GM18868 (cell line): ENCODE results near the gene HDAC4.

Experiments
- ATAC-seq: cut with Tn5 transposase; IDR thresholded peaks from one replicate; pipeline ENCODE4 v1.9.1; 2021; ENCODE audit warnings: mild to moderate bottlenecking, moderate library complexity; ENCODE audit not compliant: unreplicated experiment

HDAC4 gene

GRCh38 chr2:239329972-239330572, 70.7 kb downstream of the HDAC4 start:
- ATAC-seq = no peak

- no peak for ATAC-seq
Measured at GRCh38 chr2:239329284-239329971, 71.4 kb downstream of the HDAC4 start.

- no peak for ATAC-seq
Measured at GRCh38 chr2:239328351-239329191, 72.2 kb downstream of the HDAC4 start.

- ATAC-seq = no peak
Measured at GRCh38 chr2:239327536-239328350, 73.1 kb downstream of the HDAC4 start.

GRCh38 chr2:239326831-239327535, 73.8 kb downstream of the HDAC4 start:
- ATAC-seq = peak; percentile 70

- no peak for ATAC-seq
Measured at GRCh38 chr2:239324456-239324855, 76.4 kb downstream of the HDAC4 start.

GRCh38 chr2:239323447-239323846, 77.4 kb downstream of the HDAC4 start:
- ATAC-seq = no peak

- ATAC-seq = no peak
Measured at GRCh38 chr2:239322416-239323086, 78.3 kb downstream of the HDAC4 start.

- ATAC-seq = no peak
Measured at GRCh38 chr2:239321596-239322415, 79.0 kb downstream of the HDAC4 start.

GRCh38 chr2:239318790-239319661, 81.8 kb downstream of the HDAC4 start:
- peak; percentile 64 for ATAC-seq

GRCh38 chr2:239318151-239318611, 82.6 kb downstream of the HDAC4 start:
- no peak for ATAC-seq

- ATAC-seq = no peak
Measured at GRCh38 chr2:239316562-239317465, 84.0 kb downstream of the HDAC4 start.

GRCh38 chr2:239315308-239315707, 85.5 kb downstream of the HDAC4 start:
- peak; percentile 68 for ATAC-seq

GRCh38 chr2:239313776-239314175, 87.0 kb downstream of the HDAC4 start:
- no peak for ATAC-seq

GRCh38 chr2:239312741-239313667, 87.8 kb downstream of the HDAC4 start:
- no peak for ATAC-seq

- ATAC-seq = no peak
Measured at GRCh38 chr2:239312081-239312511, 88.7 kb downstream of the HDAC4 start.
